GM18858 (cell line): ENCODE results near the gene TNFSF15.
"Not testable (repeated sequence)": the region's sequence is repeated elsewhere in the genome, so short reads cannot be mapped to it uniquely, and the experiment has no call there.

Source experiments
- ATAC-seq: cut with Tn5 transposase; IDR thresholded peaks from one replicate; pipeline ENCODE4 v1.9.1; 2021; ENCODE audit not compliant: unreplicated experiment

TNFSF15 gene

GRCh38 chr9:114756920-114757319, 48.9 kb downstream of the TNFSF15 start:
- ATAC-seq = no peak

GRCh38 chr9:114754581-114754980, 51.3 kb downstream of the TNFSF15 start:
- ATAC-seq = no peak

GRCh38 chr9:114746591-114747346, 59.1 kb downstream of the TNFSF15 start:
- ATAC-seq = no peak

- ATAC-seq = no peak
These were observed 59.8 kb downstream of the TNFSF15 start for GRCh38 chr9:114745879-114746550.

- no peak for ATAC-seq
These were observed 60.6 kb downstream of the TNFSF15 start for GRCh38 chr9:114745108-114745848.

GRCh38 chr9:114743446-114743845, 62.4 kb downstream of the TNFSF15 start:
- no peak for ATAC-seq

GRCh38 chr9:114742947-114743346, 62.9 kb downstream of the TNFSF15 start:
- ATAC-seq = no peak

- not testable (repeated sequence) for ATAC-seq
These were observed 64.3 kb downstream of the TNFSF15 start for GRCh38 chr9:114741521-114741920.

- no peak for ATAC-seq
These were observed 67.1 kb downstream of the TNFSF15 start for GRCh38 chr9:114738581-114739316.

- ATAC-seq = no peak
These were observed 68.0 kb downstream of the TNFSF15 start for GRCh38 chr9:114737847-114738246.

GRCh38 chr9:114737118-114737517, 68.7 kb downstream of the TNFSF15 start:
- no peak for ATAC-seq

- ATAC-seq = no peak
These were observed 70.1 kb downstream of the TNFSF15 start for GRCh38 chr9:114735704-114736103.

GRCh38 chr9:114735139-114735538, 70.7 kb downstream of the TNFSF15 start:
- not testable (repeated sequence) for ATAC-seq
